Effector memory CD4-positive, alpha-beta T cell (primary cell): ENCODE results near the gene C10orf71.

Experiments
- DNase-seq, 3 donors: peaks; one replicate each; pipeline ENCODE4 v3.0.0-alpha.2; 2020
- H3K27ac ChIP-seq: 2 replicates; pipeline ENCODE4 v1.7.0; 2013; ENCODE audit warnings: mild to moderate bottlenecking, low read length, moderate library complexity; ENCODE audit not compliant: insufficient read depth, poor library complexity, severe bottlenecking
- H3K27me3 ChIP-seq: replicated peaks from 2 replicates; pipeline ENCODE4 v1.7.0; 2013; ENCODE audit warnings: mild to moderate bottlenecking, low read length; ENCODE audit not compliant: insufficient read depth, control insufficient read depth, poor library complexity, severe bottlenecking
- H3K36me3 ChIP-seq: 2 replicates; pipeline ENCODE4 v1.7.0; 2013; ENCODE audit warnings: mild to moderate bottlenecking, low read length, moderate library complexity; ENCODE audit not compliant: control insufficient read depth, insufficient read depth
- H3K4me1 ChIP-seq: 2 replicates; pipeline ENCODE4 v1.7.0; 2013; ENCODE audit warnings: low read length, mild to moderate bottlenecking; ENCODE audit not compliant: control insufficient read depth, insufficient read depth, poor library complexity, severe bottlenecking
- H3K4me3 ChIP-seq: 2 replicates; pipeline ENCODE4 v1.7.0; 2013; ENCODE audit warnings: low read length, low read depth, mild to moderate bottlenecking; ENCODE audit not compliant: insufficient read depth, poor library complexity, severe bottlenecking
- H3K9me3 ChIP-seq: 2 replicates; pipeline ENCODE4 v1.7.0; 2013; ENCODE audit warnings: mild to moderate bottlenecking, low read length, moderate library complexity; ENCODE audit not compliant: control insufficient read depth

Gene C10orf71

GRCh38 chr10:49364051-49364450 lies 65.1 kb downstream of the C10orf71 start:
- Histone ChIP-seq H3K4me3 (no peak overlapping the region), H3K27me3 (no peaks in the 10 kb centered on the region), H3K27ac (no peak overlapping the region), H3K9me3 (no peaks in the 10 kb centered on the region), H3K36me3 (no peaks in the 10 kb centered on the region), H3K4me1 (no peaks in the 10 kb centered on the region)
- DNase-seq = no peak

- Histone ChIP-seq H3K4me1 (no peaks in the 10 kb centered on the region), H3K36me3 (no peaks in the 10 kb centered on the region), H3K4me3 (no peak overlapping the region), H3K27ac (no peak overlapping the region), H3K9me3 (no peaks in the 10 kb centered on the region), H3K27me3 (no peaks in the 10 kb centered on the region)
- DNase-seq = no peak
These were observed 65.8 kb downstream of the C10orf71 start for GRCh38 chr10:49364747-49365146.

- Histone ChIP-seq H3K9me3 (no peaks in the 10 kb centered on the region), H3K27ac (no peak overlapping the region), H3K4me1 (no peaks in the 10 kb centered on the region), H3K4me3 (no peak overlapping the region), H3K27me3 (no peaks in the 10 kb centered on the region), H3K36me3 (no peaks in the 10 kb centered on the region)
- DNase-seq = no peak
These were observed 66.3 kb downstream of the C10orf71 start for GRCh38 chr10:49365275-49365674.

GRCh38 chr10:49365675-49366415 lies 66.9 kb downstream of the C10orf71 start:
- DNase-seq = no peak
- H3K9me3 ChIP-seq = no peaks in the 10 kb centered on the region
- no peak overlapping the region for H3K4me3 ChIP-seq
- no peaks in the 10 kb centered on the region for H3K4me1 ChIP-seq
- H3K36me3 ChIP-seq = no peaks in the 10 kb centered on the region
- H3K27me3 ChIP-seq = no peaks in the 10 kb centered on the region
- H3K27ac ChIP-seq = no peak overlapping the region

- no peak overlapping the region for H3K4me3 ChIP-seq
- H3K36me3 ChIP-seq = no peaks in the 10 kb centered on the region
- H3K9me3 ChIP-seq = no peaks in the 10 kb centered on the region
- no peaks in the 10 kb centered on the region for H3K27me3 ChIP-seq
- no peak for DNase-seq
- no peaks in the 10 kb centered on the region for H3K4me1 ChIP-seq
- no peak overlapping the region for H3K27ac ChIP-seq
These were observed 67.5 kb downstream of the C10orf71 start for GRCh38 chr10:49366460-49366859.

GRCh38 chr10:49367600-49367999 lies 68.6 kb downstream of the C10orf71 start:
- no peaks in the 10 kb centered on the region for H3K27me3 ChIP-seq
- DNase-seq = no peak
- H3K9me3 ChIP-seq = no peaks in the 10 kb centered on the region
- no peak overlapping the region for H3K27ac ChIP-seq
- H3K4me3 ChIP-seq = no peak overlapping the region
- no peaks in the 10 kb centered on the region for H3K4me1 ChIP-seq
- no peaks in the 10 kb centered on the region for H3K36me3 ChIP-seq

GRCh38 chr10:49368256-49368655 lies 69.3 kb downstream of the C10orf71 start:
- H3K27ac ChIP-seq = no peak overlapping the region
- H3K36me3 ChIP-seq = no peaks in the 10 kb centered on the region
- no peaks in the 10 kb centered on the region for H3K9me3 ChIP-seq
- no peak overlapping the region for H3K4me3 ChIP-seq
- H3K4me1 ChIP-seq = no peaks in the 10 kb centered on the region
- DNase-seq = no peak
- H3K27me3 ChIP-seq = no peaks in the 10 kb centered on the region

- no peak overlapping the region for H3K27ac ChIP-seq
- H3K4me3 ChIP-seq = no peak overlapping the region
- no peaks in the 10 kb centered on the region for H3K4me1 ChIP-seq
- no peaks in the 10 kb centered on the region for H3K27me3 ChIP-seq
- DNase-seq = no peak
- no peaks in the 10 kb centered on the region for H3K36me3 ChIP-seq
- no peaks in the 10 kb centered on the region for H3K9me3 ChIP-seq
These were observed 70.5 kb downstream of the C10orf71 start for GRCh38 chr10:49369216-49370162.

GRCh38 chr10:49370326-49371100 lies 71.5 kb downstream of the C10orf71 start:
- no peak overlapping the region for H3K4me3 ChIP-seq
- no peak overlapping the region for H3K27ac ChIP-seq
- no peaks in the 10 kb centered on the region for H3K36me3 ChIP-seq
- no peaks in the 10 kb centered on the region for H3K4me1 ChIP-seq
- no peaks in the 10 kb centered on the region for H3K27me3 ChIP-seq
- H3K9me3 ChIP-seq = no peaks in the 10 kb centered on the region
- no peak for DNase-seq
